GM23338 (cell line): ENCODE data around the gene KLRF2.

ENCODE experiments used
- CREB1 ChIP-seq: fragments of 250-450 bp; sonication (Bioruptor Pico); IDR thresholded peaks from 2 replicates; pipeline ENCODE4 v1.5.0; 2020; ENCODE audit warnings: low read depth, mild to moderate bottlenecking, moderate library complexity
- EZH2 ChIP-seq: fragments of 200-600 bp; sonication (generic); IDR thresholded peaks from one replicate; pipeline ENCODE4 v1.8.0; 2017; ENCODE audit warnings: antibody characterized with exemption, mild to moderate bottlenecking, low read depth; ENCODE audit not compliant: unreplicated experiment
- EZH2phosphoT487 ChIP-seq: fragments of 200-600 bp; sonication (generic); IDR thresholded peaks from one replicate; pipeline ENCODE4 v1.8.1; 2018; ENCODE audit warnings: antibody characterized with exemption; ENCODE audit not compliant: unreplicated experiment
- JUNB ChIP-seq: IDR thresholded peaks from one replicate; pipeline ENCODE4 v1.6.1; 2016; ENCODE audit warnings: antibody characterized with exemption; ENCODE audit not compliant: unreplicated experiment
- NANOG ChIP-seq: IDR thresholded peaks from 2 replicates; pipeline ENCODE4 v1.6.1; 2016; ENCODE audit warnings: antibody characterized with exemption, borderline replicate concordance
- POLR2AphosphoS5 ChIP-seq: IDR thresholded peaks from 2 replicates; pipeline ENCODE4 v1.6.1; 2016; ENCODE audit warnings: antibody characterized with exemption, low read depth
- REST ChIP-seq: IDR thresholded peaks from one replicate; pipeline ENCODE4 v1.6.1; 2018; ENCODE audit warnings: antibody characterized with exemption; ENCODE audit not compliant: unreplicated experiment
- TF ChIP-seq, protein P1 (sequence below), 2 experiments: fragments of 200-600 bp in 1 of 2; sonication (generic) in 1 of 2; conservative IDR thresholded peaks; 2 replicates each; pipeline versions ENCODE4 v1.5.1 to v1.6.1; 2016 to 2017; ENCODE audit warnings: antibody characterized with exemption in 2 of 2, low read depth in 2 of 2, mild to moderate bottlenecking in 2 of 2, moderate library complexity in 1 of 2
- TF ChIP-seq, protein P2 (sequence below): IDR thresholded peaks from 2 replicates; pipeline ENCODE4 v1.6.1; 2016; ENCODE audit warnings: antibody characterized with exemption
- TF ChIP-seq, protein P3 (sequence below): fragments of 250-450 bp; sonication (Bioruptor Pico); IDR thresholded peaks from 2 replicates; pipeline ENCODE4 v1.5.0; 2020; ENCODE audit warnings: mild to moderate bottlenecking, moderate library complexity

DNA sequence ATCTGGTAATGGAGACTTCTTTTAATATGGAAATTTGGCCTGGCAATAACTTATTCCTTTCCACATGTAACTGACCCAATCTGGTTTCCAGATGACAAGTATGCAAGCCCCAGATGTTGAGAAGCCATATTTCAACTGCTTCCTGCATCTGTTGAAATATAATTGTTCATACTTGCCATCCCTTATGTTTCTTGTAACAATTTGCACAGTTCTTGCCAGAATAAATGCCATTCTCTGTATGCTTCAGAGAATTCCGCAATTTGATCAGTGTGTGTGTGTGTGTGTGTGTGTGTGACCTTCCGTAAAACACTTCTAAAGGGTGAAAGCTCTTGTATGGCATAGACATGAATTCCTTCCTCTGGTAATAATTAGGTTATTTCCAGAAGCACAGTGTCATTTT lies 52.7 kb downstream of the KLRF2 start:
- TF ChIP-seq, protein P1, sequence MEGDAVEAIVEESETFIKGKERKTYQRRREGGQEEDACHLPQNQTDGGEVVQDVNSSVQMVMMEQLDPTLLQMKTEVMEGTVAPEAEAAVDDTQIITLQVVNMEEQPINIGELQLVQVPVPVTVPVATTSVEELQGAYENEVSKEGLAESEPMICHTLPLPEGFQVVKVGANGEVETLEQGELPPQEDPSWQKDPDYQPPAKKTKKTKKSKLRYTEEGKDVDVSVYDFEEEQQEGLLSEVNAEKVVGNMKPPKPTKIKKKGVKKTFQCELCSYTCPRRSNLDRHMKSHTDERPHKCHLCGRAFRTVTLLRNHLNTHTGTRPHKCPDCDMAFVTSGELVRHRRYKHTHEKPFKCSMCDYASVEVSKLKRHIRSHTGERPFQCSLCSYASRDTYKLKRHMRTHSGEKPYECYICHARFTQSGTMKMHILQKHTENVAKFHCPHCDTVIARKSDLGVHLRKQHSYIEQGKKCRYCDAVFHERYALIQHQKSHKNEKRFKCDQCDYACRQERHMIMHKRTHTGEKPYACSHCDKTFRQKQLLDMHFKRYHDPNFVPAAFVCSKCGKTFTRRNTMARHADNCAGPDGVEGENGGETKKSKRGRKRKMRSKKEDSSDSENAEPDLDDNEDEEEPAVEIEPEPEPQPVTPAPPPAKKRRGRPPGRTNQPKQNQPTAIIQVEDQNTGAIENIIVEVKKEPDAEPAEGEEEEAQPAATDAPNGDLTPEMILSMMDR (conservative IDR thresholded peaks at IDR 0.05; ENCODE audit: low read depth in 2 of 2): no peak
- TF ChIP-seq EZH2: no peak
- TF ChIP-seq POLR2AphosphoS5: no peak
- TF ChIP-seq EZH2phosphoT487: no peak
- no peak for TF ChIP-seq CREB1 (CRISPR knock-in tag)
- TF ChIP-seq REST: no peak
- no peak for TF ChIP-seq JUNB
- TF ChIP-seq, protein P2, sequence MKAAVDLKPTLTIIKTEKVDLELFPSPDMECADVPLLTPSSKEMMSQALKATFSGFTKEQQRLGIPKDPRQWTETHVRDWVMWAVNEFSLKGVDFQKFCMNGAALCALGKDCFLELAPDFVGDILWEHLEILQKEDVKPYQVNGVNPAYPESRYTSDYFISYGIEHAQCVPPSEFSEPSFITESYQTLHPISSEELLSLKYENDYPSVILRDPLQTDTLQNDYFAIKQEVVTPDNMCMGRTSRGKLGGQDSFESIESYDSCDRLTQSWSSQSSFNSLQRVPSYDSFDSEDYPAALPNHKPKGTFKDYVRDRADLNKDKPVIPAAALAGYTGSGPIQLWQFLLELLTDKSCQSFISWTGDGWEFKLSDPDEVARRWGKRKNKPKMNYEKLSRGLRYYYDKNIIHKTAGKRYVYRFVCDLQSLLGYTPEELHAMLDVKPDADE: no peak
- TF ChIP-seq NANOG: no peak
- TF ChIP-seq, protein P3, sequence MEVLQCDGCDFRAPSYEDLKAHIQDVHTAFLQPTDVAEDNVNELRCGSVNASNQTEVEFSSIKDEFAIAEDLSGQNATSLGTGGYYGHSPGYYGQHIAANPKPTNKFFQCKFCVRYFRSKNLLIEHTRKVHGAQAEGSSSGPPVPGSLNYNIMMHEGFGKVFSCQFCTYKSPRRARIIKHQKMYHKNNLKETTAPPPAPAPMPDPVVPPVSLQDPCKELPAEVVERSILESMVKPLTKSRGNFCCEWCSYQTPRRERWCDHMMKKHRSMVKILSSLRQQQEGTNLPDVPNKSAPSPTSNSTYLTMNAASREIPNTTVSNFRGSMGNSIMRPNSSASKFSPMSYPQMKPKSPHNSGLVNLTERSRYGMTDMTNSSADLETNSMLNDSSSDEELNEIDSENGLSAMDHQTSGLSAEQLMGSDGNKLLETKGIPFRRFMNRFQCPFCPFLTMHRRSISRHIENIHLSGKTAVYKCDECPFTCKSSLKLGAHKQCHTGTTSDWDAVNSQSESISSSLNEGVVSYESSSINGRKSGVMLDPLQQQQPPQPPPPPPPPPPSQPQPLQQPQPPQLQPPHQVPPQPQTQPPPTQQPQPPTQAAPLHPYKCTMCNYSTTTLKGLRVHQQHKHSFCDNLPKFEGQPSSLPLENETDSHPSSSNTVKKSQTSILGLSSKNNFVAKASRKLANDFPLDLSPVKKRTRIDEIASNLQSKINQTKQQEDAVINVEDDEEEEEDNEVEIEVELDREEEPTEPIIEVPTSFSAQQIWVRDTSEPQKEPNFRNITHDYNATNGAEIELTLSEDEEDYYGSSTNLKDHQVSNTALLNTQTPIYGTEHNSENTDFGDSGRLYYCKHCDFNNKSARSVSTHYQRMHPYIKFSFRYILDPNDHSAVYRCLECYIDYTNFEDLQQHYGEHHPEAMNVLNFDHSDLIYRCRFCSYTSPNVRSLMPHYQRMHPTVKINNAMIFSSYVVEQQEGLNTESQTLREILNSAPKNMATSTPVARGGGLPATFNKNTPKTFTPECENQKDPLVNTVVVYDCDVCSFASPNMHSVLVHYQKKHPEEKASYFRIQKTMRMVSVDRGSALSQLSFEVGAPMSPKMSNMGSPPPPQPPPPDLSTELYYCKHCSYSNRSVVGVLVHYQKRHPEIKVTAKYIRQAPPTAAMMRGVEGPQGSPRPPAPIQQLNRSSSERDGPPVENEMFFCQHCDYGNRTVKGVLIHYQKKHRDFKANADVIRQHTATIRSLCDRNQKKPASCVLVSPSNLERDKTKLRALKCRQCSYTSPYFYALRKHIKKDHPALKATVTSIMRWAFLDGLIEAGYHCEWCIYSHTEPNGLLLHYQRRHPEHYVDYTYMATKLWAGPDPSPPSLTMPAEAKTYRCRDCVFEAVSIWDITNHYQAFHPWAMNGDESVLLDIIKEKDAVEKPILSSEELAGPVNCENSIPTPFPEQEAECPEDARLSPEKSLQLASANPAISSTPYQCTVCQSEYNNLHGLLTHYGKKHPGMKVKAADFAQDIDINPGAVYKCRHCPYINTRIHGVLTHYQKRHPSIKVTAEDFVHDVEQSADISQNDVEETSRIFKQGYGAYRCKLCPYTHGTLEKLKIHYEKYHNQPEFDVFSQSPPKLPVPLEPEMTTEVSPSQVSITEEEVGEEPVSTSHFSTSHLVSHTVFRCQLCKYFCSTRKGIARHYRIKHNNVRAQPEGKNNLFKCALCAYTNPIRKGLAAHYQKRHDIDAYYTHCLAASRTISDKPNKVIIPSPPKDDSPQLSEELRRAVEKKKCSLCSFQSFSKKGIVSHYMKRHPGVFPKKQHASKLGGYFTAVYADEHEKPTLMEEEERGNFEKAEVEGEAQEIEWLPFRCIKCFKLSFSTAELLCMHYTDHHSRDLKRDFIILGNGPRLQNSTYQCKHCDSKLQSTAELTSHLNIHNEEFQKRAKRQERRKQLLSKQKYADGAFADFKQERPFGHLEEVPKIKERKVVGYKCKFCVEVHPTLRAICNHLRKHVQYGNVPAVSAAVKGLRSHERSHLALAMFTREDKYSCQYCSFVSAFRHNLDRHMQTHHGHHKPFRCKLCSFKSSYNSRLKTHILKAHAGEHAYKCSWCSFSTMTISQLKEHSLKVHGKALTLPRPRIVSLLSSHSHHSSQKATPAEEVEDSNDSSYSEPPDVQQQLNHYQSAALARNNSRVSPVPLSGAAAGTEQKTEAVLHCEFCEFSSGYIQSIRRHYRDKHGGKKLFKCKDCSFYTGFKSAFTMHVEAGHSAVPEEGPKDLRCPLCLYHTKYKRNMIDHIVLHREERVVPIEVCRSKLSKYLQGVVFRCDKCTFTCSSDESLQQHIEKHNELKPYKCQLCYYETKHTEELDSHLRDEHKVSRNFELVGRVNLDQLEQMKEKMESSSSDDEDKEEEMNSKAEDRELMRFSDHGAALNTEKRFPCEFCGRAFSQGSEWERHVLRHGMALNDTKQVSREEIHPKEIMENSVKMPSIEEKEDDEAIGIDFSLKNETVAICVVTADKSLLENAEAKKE (CRISPR knock-in tag): no peak
